ENCODE measurements around the gene BMF. TPM values are rescaled to one million over a fixed set of nuclear protein-coding genes. Genes with fewer than 3 reads are reported as not detected.
A peak's percentile ranks its signal among the peaks of the same experiment; 100 is the strongest.

BMF gene
- total and polyA plus RNA-seq, 8 donors: 16.2 to 58.6 (median 50.6) TPM

GRCh38 chr15:40098489-40099261 is 10.0 kb downstream of the BMF start:
- TF ChIP-seq CTCF (IDR thresholded peaks at IDR 0.05): no peak
- H3K27ac ChIP-seq: peak overlapping the region; percentile 81 to 91
- no peaks in the 10 kb centered on the region for H3K9me3 ChIP-seq
- peaks cover 0 to under 1% of the 10 kb centered on the region in 2 donors for H3K36me3 ChIP-seq
- peak overlapping the region in 1 of 2 donors; percentile 12 for H3K4me3 ChIP-seq
- DNase-seq: peak in 3 of 4 donors; percentile 79 to 92 (median 86)
- H3K27me3 ChIP-seq: no peaks in the 10 kb centered on the region
- peak; percentile 87 for ATAC-seq
- intact Hi-C loops (cut with DNase I): no loop called here
- H3K4me1 ChIP-seq: peaks cover 60 to 98% of the 10 kb centered on the region in 2 donors

- intact Hi-C loops (cut with DNase I): no loop called here
- DNase-seq: peak in 1 of 4 donors; percentile 74
- ATAC-seq: peak; percentile 44
- no peaks in the 10 kb centered on the region for H3K9me3 ChIP-seq
- no peaks in the 10 kb centered on the region for H3K36me3 ChIP-seq
- peaks cover 60 to 98% of the 10 kb centered on the region in 2 donors for H3K4me1 ChIP-seq
- peak overlapping the region; percentile 81 to 91 for H3K27ac ChIP-seq
- no peaks in the 10 kb centered on the region for H3K27me3 ChIP-seq
- no peak for TF ChIP-seq CTCF (IDR thresholded peaks at IDR 0.05)
- no peak overlapping the region for H3K4me3 ChIP-seq
These were observed 10.7 kb downstream of the BMF start for GRCh38 chr15:40097968-40098476.

- peak overlapping the region; percentile 81 to 91 for H3K27ac ChIP-seq
- intact Hi-C loops (cut with DNase I): no loop called here
- H3K9me3 ChIP-seq: no peaks in the 10 kb centered on the region
- DNase-seq (peak in 1 of 4 donors; percentile 7), ATAC-seq (no peak)
- H3K4me1 ChIP-seq: peaks cover 57 to 98% of the 10 kb centered on the region in 2 donors
- no peak for TF ChIP-seq CTCF (IDR thresholded peaks at IDR 0.05)
- no peaks in the 10 kb centered on the region for H3K36me3 ChIP-seq
- no peak overlapping the region for H3K4me3 ChIP-seq
- H3K27me3 ChIP-seq: no peaks in the 10 kb centered on the region
These were observed 11.3 kb downstream of the BMF start for GRCh38 chr15:40097096-40097967.

GRCh38 chr15:40096094-40096891 is 12.4 kb downstream of the BMF start:
- no peak for ATAC-seq
- peak overlapping the region in 1 of 2 donors; percentile 59 for H3K27ac ChIP-seq
- H3K4me1 ChIP-seq: peaks cover 58 to 98% of the 10 kb centered on the region in 2 donors
- intact Hi-C loops (cut with DNase I): no loop called here
- DNase-seq: peak in 1 of 4 donors; percentile 16
- TF ChIP-seq CTCF (IDR thresholded peaks at IDR 0.05): no peak
- no peak overlapping the region for H3K4me3 ChIP-seq
- H3K27me3 ChIP-seq: no peaks in the 10 kb centered on the region
- peaks cover 0 to 3% of the 10 kb centered on the region in 2 donors for H3K36me3 ChIP-seq
- no peaks in the 10 kb centered on the region for H3K9me3 ChIP-seq
